NCI-H69 (cell line): ENCODE measurements around the gene ZNF470.

ENCODE experiments used
- DNase-seq: peaks from one replicate; lab custom pipeline; 2025; lab: John Stamatoyannopoulos, UW

The ZNF470 gene

DNA sequence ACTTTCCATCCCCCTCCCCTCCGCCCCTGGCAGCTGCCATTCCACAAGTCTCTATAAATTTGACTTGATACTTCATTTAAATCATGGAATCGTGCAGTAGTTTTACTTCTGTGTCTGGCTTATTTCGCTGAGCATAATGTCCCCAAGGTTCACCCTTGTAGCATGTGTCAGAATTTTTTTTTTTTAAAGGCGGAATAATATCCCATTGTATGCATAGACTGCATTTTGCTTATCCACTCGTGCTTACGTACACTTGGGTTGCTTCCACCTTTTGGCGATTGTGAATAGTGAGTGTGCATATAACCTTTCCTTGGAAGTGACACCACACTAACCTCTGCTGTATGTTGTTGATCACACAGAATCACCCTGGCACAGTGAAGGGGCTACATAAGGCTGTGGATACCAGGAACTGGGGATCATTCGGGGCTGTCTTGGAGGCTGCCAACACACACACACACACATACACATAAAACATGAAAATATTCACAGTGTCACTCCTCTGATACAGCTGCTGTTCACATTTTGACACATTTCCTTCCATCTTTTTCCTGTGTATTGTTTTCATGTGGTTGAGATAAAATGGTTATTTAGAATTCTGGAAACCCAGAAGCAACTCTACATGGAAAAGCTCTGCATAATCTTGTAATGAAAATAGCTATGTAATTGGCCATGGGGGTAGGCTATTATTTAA is 41.2 kb downstream of the ZNF470 start:
- no peak for DNase-seq

DNA sequence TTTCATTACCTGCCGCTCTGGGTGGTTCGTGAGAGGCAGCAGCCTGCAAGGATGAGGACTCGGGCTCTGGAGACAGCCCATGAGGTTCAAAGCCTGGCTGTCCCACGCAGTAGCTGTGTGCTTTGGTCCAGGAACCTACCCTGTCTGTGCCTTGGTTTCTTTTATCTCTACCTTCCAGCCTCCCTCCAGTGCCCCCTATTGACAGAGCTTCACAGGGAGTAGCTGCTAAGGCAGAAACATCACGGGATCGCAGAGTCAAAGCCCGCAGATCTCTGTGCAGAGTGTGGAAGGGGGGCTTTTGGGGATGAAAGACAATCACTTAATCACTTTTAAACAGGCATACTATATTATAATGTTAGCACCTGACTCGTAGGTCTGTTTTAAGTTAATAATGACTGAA is 44.0 kb downstream of the ZNF470 start:
- DNase-seq: no peak

DNA sequence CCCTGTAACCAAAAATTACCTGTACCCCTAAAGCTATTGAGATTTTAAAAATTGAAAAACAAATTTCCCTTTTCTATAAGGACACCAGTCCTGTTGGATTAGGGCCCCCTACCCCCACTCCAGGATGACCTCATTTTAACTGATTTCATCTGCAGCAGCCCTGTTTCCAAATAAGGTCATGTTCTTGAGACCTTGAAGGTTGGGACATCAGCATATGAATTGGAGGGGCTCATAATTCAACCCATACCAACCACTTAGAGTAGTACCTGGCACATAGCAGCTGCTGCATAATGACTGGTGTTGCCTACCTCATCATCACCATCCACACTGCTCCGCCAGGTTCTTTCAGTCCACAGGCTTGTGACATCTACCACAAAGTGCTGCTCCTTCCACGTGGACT is 45.5 kb downstream of the ZNF470 start:
- DNase-seq: no peak

DNA sequence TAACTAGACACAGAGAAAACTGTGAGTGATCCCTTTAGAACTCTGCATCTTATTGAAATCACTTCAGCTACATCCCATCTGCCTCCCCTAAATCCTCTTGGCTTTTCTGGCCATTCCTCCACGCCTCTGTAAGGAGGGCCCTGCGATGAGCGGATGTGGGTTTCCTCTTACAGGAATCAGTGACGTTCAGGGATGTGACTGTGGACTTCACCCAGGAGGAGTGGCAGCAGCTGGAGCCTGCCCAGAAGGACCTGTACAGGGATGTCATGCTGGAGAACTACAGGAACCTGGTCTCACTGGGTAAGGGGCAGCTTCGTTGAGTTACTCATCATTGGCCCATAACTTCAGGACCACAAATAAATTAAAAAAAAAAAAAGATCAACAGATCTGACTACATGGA is 46.4 kb downstream of the ZNF470 start:
- DNase-seq: no peak

DNA sequence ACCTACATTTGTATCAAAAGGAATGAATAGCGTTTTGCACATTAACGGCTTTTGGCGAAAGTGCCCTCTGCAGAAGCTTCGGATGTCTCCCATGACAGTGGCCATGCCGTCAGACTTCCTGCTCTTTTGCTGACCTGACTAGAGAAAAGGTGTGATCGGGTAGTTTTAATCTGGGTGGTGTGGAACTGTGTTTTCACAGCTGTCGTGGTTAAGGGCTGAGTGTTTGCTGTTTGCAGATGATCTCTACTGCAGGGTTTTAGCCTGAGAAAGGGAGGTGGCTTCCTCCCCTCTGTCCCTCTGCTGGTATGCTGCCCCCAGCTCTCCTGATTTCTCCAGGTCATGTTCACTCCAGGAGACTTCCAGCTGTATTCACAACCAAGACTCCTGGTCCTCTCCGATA is 50.3 kb downstream of the ZNF470 start:
- DNase-seq: no peak

DNA sequence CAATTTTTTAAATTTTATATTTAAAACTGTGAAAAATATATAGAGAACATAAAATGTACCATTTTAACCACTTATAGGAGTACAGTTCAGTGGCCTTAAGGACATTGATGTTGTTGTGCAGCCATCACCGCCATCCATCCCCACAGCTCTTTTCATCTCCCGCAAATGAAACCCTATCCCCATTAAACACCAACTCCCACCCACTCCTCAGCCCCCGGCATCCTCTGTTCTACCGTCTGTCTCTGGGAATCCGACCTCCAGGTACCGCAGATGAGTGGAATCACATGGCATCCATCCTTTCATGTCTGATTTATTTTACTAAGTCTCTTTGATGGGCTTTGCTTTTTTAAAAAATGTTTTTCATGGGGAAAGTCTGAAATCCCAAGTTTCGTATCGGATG is 51.9 kb downstream of the ZNF470 start:
- DNase-seq: no peak

DNA sequence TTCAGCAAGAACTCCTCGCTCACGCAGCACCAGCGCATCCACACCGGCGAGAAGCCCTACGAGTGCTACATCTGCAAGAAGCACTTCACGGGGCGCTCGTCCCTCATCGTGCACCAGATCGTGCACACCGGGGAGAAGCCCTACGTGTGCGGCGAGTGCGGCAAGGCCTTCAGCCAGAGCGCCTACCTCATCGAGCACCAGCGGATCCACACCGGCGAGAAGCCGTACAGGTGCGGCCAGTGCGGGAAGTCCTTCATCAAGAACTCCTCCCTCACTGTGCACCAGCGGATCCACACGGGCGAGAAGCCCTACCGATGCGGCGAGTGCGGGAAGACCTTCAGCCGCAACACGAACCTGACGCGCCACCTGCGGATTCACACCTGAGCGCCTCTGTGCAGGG is 55.1 kb downstream of the ZNF470 start:
- DNase-seq: no peak

DNA sequence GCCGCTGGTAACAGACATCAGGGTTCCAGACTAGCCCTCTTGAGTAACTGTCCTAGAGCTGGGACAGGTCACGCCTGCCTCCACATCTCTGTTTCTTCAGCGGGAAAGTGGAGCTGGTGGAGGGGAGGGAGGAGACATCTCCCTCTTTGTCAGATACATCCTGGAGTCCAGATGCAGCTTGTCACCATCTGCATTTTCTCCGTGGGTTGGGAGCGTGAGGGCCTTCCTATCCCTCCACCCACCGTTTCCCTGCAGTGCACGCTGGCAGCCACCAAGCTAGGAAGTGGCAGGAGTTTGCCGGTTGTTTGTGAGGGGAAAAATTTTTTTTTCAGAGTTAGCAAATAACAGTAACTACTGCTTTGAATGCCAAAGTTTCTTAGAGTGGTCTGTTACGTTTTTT is 55.7 kb downstream of the ZNF470 start:
- no peak for DNase-seq

DNA sequence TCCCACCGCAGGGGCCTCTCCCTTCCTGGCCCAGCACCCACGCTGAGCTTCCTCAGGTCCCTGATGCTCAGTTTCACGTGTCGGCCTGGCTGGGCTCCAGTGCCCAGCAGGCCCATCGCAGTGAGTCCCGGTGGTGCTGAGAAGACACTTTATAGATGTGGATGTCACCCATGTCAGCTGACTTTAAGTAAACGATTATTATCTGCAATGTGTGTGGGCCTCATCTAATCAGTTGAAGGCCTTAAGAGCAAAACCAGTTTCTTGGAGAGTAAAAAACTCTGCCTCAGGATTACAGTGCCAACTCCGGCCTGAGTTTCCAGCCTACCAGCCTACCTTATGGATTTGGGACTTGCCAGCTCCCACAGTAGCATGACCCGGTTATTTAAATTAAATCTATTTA is 58.4 kb downstream of the ZNF470 start:
- no peak for DNase-seq

DNA sequence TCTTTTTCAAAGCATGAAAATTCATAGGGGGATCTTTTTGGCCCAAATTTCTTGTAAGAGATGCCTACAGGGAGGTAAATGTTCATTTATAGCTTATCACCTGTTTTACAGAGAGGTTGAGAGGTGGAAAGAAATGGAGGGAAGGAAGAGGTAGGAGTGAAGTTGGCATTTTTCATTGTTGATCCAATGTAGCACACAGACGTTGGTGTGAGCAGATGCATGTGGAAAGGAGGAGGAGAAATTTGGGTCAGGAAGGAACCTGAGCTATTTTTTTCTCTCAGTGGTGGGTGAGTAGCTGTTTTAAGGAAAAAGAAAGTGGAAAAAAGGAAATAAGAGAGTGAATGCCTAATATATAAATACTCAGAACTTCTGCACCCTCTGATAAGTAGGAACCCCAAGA is 65.8 kb downstream of the ZNF470 start:
- DNase-seq: no peak

DNA sequence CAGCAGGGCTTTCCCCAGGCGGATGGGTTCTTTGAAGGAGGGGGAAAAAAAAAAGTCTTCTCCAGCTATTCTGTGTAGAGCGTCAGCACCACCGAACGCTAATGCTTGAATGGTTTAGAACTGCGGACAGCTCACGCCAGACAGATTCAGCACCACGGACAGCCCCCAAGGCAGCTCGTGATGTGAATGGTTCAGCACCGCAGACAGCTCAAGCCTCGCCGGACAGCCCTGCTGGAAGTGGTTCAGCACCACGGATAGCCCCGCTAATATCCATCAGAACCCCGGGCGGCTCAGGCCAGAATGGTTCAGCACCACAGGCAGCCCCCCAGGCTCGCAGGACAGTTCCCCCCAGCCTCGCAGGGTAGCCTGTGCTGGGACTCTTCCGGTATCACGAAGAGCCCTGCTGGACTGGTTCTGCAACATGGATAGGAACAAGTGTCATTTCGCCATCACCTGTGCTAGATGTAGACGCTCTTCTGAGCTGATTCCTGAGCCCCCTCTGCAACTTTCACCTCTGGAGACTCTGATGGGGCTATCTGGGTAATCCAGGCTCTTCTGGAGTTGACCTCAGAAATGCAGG is 70.8 kb downstream of the ZNF470 start:
- no peak for DNase-seq
